BE2C (cell line): ENCODE measurements around the gene PXYLP1.
A peak's percentile ranks its signal among the peaks of the same experiment; 100 is the strongest.
"Not testable (repeated sequence)": the region's sequence is repeated elsewhere in the genome, so short reads cannot be mapped to it uniquely, and the experiment has no call there.

ENCODE experiments used
- DNase-seq: peaks from one replicate; pipeline ENCODE4 v3.0.0-alpha.2; 2020
- H3K27me3 ChIP-seq: fragments of 250-450 bp; sonication (Bioruptor Pico); 2 replicates; pipeline ENCODE4 v1.5.1; 2020; ENCODE audit warnings: mild to moderate bottlenecking
- H3K36me3 ChIP-seq: fragments of 250-450 bp; sonication (Bioruptor Pico); 2 replicates; pipeline ENCODE4 v1.5.1; 2020; ENCODE audit warnings: mild to moderate bottlenecking
- H3K4me1 ChIP-seq: fragments of 250-450 bp; sonication (Bioruptor Pico); 2 replicates; pipeline ENCODE4 v1.5.1; 2020
- H3K4me3 ChIP-seq: 2 replicates; pipeline ENCODE4 v1.5.1; 2011; ENCODE audit warnings: low read depth, low read length
- H3K9me3 ChIP-seq: fragments of 250-450 bp; sonication (Bioruptor Pico); 2 replicates; pipeline ENCODE4 v1.5.1; 2020
- TF ChIP-seq, protein P1 (sequence below): IDR thresholded peaks from 2 replicates; pipeline ENCODE4 v1.5.1; 2012; ENCODE audit warnings: mild to moderate bottlenecking, low read depth, low read length

Gene PXYLP1

GRCh38 chr3:141312354-141313092, 80.9 kb downstream of the PXYLP1 start:
- H3K27me3 ChIP-seq = no peaks in the 10 kb centered on the region

DNA sequence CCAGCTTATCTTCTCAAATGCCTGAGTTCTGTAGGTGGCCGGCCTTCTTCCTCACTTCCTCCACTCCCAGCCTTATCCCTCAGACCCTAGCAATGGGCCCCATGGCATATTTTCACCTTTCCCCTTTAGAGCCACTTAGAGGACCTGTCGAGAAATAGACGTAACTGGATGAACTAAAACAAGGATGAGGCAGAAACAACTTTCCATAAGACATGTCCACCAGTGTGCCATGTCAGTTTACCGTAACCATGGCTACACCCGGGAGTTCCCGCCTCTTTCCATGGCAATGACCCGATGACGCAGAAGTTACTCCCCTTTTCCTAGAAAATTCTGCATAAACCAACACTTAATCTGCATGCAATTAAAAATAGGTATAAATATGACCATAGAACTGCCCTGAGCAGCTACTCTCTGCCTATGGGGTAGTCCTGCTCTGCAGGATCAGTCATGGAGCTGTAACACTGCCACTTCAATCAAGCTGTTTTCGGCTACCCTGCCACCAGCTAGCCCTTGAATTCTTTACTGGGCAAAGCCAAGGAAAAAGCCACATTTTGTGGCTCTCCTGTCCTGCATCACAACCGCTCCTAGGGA, 81.6 kb downstream of the PXYLP1 start:
- TF ChIP-seq, protein P1, sequence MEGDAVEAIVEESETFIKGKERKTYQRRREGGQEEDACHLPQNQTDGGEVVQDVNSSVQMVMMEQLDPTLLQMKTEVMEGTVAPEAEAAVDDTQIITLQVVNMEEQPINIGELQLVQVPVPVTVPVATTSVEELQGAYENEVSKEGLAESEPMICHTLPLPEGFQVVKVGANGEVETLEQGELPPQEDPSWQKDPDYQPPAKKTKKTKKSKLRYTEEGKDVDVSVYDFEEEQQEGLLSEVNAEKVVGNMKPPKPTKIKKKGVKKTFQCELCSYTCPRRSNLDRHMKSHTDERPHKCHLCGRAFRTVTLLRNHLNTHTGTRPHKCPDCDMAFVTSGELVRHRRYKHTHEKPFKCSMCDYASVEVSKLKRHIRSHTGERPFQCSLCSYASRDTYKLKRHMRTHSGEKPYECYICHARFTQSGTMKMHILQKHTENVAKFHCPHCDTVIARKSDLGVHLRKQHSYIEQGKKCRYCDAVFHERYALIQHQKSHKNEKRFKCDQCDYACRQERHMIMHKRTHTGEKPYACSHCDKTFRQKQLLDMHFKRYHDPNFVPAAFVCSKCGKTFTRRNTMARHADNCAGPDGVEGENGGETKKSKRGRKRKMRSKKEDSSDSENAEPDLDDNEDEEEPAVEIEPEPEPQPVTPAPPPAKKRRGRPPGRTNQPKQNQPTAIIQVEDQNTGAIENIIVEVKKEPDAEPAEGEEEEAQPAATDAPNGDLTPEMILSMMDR = no peak
- H3K4me1 ChIP-seq = peaks cover 8% of the 10 kb centered on the region
- no peak overlapping the region for H3K4me3 ChIP-seq
- no peaks in the 10 kb centered on the region for H3K36me3 ChIP-seq
- no peak for DNase-seq
- no peaks in the 10 kb centered on the region for H3K9me3 ChIP-seq
- H3K27me3 ChIP-seq = no peaks in the 10 kb centered on the region

More at GRCh38 chr3:141312354-141313092, 80.9 kb downstream of the PXYLP1 start:
- peak overlapping the region; percentile 41 for H3K4me3 ChIP-seq
- no peak for DNase-seq
- H3K9me3 ChIP-seq = no peaks in the 10 kb centered on the region
- no peaks in the 10 kb centered on the region for H3K36me3 ChIP-seq
- TF ChIP-seq, protein P1 = no peak
- H3K4me1 ChIP-seq = peaks cover 8% of the 10 kb centered on the region

- H3K9me3 ChIP-seq, H3K36me3 ChIP-seq, DNase-seq, H3K4me1 ChIP-seq, H3K4me3 ChIP-seq, H3K27me3 ChIP-seq: not testable (repeated sequence)
These were observed 82.8 kb downstream of the PXYLP1 start for GRCh38 chr3:141314415-141314814.

GRCh38 chr3:141316851-141317250, 85.2 kb downstream of the PXYLP1 start:
- TF ChIP-seq, protein P1 = no peak
- H3K4me3 ChIP-seq = no peak overlapping the region
- H3K27me3 ChIP-seq = no peaks in the 10 kb centered on the region
- peaks cover 8% of the 10 kb centered on the region for H3K4me1 ChIP-seq
- no peaks in the 10 kb centered on the region for H3K9me3 ChIP-seq
- no peak for DNase-seq
- no peaks in the 10 kb centered on the region for H3K36me3 ChIP-seq

DNA sequence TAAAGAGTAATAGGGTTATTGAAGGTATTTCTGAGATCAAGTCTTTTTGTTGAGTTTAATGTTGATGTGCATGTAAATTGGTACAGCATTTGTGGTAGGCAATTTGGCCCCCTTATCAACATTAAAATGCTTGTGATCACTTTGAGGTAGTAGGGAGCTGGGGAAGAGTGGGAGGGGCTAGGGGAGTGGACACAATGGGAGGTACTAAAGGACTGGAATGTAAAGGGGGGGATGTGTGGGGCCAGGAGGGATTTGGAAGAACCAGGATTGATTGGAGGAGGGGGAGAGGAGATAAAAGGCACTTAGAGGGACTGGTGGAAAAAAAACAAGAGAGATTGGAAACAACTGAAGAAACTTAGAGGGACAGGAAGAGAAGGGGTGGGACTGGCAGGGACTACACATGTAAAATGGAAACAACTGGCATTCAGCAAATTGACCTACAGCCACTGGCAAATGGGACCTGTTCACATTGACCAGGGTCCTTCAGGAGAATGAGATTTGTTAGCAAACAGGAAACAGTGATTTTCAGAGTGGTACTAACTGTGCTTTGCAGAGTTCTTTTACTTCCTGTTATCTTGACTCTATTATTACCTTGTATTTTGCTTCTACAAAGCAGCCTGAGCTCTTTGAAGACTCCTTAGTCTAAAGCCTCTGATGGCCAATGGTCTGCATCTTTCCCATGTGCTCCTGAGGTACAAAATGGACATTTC, 88.9 kb downstream of the PXYLP1 start:
- TF ChIP-seq, protein P1 = no peak
- Histone ChIP-seq H3K36me3 (no peaks in the 10 kb centered on the region), H3K4me3 (no peak overlapping the region), H3K27me3 (no peaks in the 10 kb centered on the region), H3K4me1 (no peaks in the 10 kb centered on the region), H3K9me3 (no peaks in the 10 kb centered on the region)
- no peak for DNase-seq

GRCh38 chr3:141321109-141321497, 89.5 kb downstream of the PXYLP1 start:
- no peaks in the 10 kb centered on the region for H3K27me3 ChIP-seq
- no peaks in the 10 kb centered on the region for H3K9me3 ChIP-seq
- no peaks in the 10 kb centered on the region for H3K36me3 ChIP-seq
- H3K4me1 ChIP-seq = no peaks in the 10 kb centered on the region
- no peak overlapping the region for H3K4me3 ChIP-seq
- no peak for DNase-seq
- TF ChIP-seq, protein P1 = no peak
